GM18861 (cell line): ENCODE measurements around the gene CBX8.
"Not testable (repeated sequence)": the region's sequence is repeated elsewhere in the genome, so short reads cannot be mapped to it uniquely, and the experiment has no call there.

Experiments used
- ATAC-seq: cut with Tn5 transposase; IDR thresholded peaks from one replicate; pipeline ENCODE4 v1.9.1; 2021; ENCODE audit not compliant: unreplicated experiment

The CBX8 gene

GRCh38 chr17:79757140-79757745 lies 39.6 kb downstream of the CBX8 start:
- no peak for ATAC-seq

GRCh38 chr17:79755591-79755990 lies 41.3 kb downstream of the CBX8 start:
- no peak for ATAC-seq

DNA sequence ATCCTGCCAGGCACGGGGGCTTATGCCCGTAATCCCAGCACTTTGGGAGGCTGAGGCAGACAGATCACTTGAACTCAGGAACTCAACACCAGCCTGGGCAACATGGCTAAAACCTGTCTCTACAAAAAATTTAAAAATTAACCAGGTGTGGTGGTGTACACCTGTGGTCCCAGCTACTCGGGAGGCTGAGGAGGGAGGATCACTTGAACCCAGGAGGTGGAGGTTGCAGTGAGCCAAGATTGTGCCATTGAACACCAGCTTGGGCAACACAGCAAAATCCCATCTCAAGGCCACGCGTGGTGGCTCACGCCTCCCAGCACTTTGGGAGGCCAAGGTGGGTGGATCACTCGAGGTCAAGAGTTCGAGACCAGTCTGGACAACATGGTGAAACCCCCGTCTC lies 42.0 kb downstream of the CBX8 start:
- not testable (repeated sequence) for ATAC-seq

GRCh38 chr17:79754370-79754769 lies 42.5 kb downstream of the CBX8 start:
- ATAC-seq, result no peak

GRCh38 chr17:79752175-79752574 lies 44.7 kb downstream of the CBX8 start:
- no peak for ATAC-seq

GRCh38 chr17:79750650-79751545 lies 46.0 kb downstream of the CBX8 start:
- ATAC-seq, result no peak

DNA sequence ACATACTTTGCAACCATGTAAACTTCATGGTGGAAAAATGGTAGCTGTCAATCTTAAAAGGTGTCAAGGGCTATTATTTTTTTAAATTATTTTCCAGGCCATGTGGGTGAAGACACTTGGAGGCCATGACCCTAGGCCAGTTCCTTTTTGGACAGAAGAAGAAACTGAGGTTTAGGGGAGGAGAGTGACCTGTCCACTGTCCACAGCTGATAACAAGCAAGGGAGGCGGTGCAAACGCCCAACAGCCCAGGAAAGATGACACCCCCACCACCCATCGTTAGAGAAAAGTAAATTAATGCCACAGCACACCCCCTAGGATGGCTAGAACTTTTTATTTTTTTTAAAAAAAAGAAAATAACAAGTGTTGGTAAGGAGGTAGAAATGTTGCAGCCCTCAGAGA lies 46.9 kb downstream of the CBX8 start:
- no peak for ATAC-seq

DNA sequence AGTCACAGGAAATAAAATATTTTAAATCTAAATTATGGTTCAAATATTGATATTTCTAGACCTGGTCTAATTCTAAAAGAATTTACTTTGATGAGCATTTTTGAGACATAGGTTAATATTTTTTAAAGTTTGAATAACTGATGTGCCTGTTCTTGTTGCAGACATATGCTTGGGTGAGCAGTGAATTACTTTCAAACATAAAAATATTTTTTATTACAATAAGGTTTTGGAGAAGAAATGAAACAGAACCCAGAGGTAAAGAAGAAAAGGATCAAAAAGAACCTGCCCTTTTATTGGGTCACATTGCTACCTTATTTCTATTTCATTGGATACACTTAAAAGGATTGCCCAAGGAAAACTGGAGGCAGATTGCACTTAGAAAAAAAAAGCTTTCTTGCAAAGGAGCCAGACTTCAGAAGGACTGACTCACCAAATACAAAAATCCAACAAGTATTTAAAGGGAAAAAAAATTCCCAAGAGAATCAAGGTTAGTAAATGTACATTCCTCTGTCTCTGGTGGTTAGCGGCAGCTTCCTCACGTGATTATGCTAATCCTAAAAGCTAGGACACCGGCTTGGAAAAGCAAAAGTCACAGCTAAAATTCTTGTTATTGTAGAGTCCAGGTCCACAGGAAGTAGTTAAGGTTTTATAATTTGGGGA lies 47.6 kb downstream of the CBX8 start:
- no peak for ATAC-seq

DNA sequence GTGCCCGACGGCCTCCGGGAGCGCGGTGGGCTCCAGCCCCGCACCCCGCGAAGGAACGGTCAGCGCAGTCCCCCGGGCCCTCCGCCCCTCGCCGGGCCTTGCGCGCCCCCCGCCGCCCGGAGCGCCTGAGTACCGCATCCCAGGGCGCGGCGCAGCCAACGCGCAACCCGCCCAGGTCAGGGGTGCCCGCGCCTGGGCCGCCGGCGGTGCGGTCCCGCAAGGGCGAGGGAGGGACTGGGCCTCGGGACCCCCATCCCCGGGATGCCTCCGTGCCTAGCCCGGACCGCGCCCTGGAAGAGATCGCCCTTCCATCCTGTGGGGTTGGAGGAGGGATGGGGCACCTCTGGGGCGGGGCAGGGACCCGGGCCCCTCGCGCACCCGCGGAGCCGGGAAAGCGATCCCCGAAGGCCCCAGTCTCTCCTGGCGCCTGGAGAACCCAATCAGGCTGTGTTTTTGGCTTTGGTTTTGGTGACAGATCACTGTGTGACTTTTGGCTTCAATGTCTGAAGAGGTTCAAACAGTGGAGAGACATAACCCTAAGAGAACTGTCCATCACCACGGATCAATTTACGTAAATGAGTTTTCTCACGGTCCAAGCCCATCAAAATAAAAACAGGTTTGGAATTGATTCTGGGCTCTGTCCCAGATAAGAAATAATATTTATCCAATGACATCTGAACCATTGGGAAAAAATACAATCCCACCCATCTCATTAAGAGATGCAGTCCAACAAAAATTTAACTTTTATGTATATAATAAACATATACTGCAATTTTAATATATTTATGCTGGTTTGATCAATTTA lies 48.4 kb downstream of the CBX8 start:
- ATAC-seq, result no peak

DNA sequence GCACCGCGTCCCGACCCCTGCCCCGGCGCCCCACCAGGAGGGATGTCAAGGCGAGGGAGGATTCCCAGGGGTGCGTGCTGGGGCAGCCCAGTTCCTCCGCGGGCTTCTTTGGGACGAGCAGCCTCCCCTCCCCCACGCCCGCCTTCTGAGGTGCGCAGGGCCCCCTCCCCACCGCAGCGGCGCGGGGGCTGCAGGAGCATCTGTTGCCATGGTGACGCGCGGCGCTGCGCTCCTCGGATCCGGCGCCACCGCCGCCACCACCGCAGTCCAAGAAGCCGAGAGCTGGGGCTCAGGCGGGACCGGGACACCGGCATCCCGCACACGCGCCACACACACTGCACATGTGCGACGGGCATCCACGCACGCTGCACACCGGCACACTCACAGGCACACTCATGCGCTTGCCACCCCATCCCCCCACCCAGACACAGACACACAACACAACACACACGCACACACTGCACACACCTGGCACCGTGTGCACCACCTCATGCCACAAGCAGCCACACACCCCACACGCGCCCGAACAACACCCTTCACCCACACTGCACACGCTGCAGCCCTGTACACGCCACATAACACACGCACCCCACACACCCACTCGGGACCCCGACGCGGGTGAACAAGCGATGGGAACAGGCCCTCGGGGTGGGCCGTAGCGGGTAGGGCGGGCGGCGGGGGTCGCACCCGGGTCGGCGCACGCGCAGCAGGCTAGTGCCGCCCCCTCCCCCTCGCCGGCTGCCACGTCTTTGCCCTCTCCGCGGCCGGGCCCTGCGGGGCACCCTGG lies 49.2 kb downstream of the CBX8 start:
- no peak for ATAC-seq

DNA sequence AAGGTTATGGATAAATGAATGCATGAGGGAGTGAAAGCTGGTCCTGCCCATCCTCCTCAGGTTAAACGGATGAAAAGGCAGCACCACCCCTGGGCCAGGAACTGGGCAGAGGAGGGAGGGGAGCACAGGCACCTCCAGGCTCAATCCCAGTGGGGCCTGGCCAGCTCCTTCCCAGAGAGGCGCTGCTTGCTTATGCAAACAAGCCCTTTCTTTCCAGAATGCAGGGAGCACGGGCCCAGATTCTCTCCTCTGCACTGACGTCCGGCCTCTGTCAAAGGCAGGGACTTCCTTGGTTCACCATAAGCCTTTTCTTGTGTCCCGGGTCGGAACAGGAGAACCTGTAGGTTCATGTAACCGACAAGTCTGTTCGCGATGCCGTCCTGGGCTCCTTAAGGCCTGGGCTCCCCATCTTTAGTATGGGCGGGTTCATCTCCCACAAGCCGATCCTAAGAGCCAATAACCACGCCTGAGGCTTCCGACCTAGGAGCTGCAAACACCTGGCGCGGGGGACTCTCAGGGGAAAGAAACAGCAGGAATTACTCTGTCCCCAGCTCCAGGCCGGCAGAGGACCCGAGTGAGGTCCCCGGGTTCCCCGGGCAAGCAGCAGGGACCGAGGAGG lies 49.9 kb downstream of the CBX8 start:
- ATAC-seq, result no peak

GRCh38 chr17:79745641-79746105 lies 51.2 kb downstream of the CBX8 start:
- ATAC-seq, result no peak

- no peak for ATAC-seq
Measured at GRCh38 chr17:79743614-79744013, 53.3 kb downstream of the CBX8 start.

DNA sequence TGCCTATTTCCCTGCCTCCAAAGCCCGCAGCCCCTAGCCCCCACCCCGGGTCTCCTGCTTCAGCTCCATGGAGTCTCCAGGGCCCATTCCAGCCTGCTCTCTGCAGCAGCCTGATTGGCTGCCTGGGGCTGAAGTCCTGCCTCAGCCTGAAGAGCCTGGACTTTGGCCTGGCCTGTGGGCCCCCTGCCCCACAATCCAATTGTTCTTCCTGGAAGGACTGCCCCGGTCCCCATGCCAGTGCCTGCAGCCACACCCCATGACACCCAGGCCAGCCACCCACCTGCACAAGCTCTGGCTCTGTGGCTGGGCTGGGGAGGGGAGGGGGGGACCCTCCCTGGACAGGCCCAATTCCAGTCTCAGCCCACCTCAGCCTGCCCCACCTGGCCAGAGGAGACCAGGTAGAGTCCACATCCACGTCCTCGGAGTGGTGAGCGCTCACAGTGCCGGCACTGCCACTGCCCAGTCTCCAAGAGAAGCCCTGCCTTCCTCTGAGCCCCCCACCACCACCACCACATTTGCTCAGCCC lies 53.9 kb downstream of the CBX8 start:
- ATAC-seq, result no peak

DNA sequence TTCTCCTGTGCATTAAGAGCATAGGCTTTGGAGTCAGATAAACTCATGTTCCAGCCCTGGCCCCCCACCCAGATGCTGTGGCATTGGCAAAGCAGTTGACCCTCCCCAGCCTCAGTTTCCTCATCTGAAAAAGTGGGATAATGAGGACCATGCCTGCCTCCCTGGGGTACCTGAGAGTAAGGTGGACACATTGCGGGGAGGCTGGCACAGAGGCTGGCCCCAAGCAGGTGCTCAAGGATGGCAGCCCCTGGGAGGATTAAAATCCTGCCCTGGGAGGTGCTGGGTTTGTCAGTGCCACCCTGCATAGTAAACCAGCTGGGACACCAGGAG lies 54.3 kb downstream of the CBX8 start:
- ATAC-seq, result no peak
